ENCODE results near the gene MILR1. TPM values are rescaled to one million over a fixed set of nuclear protein-coding genes. Genes with fewer than 3 reads are reported as not detected.

MILR1 gene
- total and polyA plus RNA-seq, 2 experiments from 2014 or later: 0.39 TPM; not detected in 1

- TF ChIP-seq, protein P1, sequence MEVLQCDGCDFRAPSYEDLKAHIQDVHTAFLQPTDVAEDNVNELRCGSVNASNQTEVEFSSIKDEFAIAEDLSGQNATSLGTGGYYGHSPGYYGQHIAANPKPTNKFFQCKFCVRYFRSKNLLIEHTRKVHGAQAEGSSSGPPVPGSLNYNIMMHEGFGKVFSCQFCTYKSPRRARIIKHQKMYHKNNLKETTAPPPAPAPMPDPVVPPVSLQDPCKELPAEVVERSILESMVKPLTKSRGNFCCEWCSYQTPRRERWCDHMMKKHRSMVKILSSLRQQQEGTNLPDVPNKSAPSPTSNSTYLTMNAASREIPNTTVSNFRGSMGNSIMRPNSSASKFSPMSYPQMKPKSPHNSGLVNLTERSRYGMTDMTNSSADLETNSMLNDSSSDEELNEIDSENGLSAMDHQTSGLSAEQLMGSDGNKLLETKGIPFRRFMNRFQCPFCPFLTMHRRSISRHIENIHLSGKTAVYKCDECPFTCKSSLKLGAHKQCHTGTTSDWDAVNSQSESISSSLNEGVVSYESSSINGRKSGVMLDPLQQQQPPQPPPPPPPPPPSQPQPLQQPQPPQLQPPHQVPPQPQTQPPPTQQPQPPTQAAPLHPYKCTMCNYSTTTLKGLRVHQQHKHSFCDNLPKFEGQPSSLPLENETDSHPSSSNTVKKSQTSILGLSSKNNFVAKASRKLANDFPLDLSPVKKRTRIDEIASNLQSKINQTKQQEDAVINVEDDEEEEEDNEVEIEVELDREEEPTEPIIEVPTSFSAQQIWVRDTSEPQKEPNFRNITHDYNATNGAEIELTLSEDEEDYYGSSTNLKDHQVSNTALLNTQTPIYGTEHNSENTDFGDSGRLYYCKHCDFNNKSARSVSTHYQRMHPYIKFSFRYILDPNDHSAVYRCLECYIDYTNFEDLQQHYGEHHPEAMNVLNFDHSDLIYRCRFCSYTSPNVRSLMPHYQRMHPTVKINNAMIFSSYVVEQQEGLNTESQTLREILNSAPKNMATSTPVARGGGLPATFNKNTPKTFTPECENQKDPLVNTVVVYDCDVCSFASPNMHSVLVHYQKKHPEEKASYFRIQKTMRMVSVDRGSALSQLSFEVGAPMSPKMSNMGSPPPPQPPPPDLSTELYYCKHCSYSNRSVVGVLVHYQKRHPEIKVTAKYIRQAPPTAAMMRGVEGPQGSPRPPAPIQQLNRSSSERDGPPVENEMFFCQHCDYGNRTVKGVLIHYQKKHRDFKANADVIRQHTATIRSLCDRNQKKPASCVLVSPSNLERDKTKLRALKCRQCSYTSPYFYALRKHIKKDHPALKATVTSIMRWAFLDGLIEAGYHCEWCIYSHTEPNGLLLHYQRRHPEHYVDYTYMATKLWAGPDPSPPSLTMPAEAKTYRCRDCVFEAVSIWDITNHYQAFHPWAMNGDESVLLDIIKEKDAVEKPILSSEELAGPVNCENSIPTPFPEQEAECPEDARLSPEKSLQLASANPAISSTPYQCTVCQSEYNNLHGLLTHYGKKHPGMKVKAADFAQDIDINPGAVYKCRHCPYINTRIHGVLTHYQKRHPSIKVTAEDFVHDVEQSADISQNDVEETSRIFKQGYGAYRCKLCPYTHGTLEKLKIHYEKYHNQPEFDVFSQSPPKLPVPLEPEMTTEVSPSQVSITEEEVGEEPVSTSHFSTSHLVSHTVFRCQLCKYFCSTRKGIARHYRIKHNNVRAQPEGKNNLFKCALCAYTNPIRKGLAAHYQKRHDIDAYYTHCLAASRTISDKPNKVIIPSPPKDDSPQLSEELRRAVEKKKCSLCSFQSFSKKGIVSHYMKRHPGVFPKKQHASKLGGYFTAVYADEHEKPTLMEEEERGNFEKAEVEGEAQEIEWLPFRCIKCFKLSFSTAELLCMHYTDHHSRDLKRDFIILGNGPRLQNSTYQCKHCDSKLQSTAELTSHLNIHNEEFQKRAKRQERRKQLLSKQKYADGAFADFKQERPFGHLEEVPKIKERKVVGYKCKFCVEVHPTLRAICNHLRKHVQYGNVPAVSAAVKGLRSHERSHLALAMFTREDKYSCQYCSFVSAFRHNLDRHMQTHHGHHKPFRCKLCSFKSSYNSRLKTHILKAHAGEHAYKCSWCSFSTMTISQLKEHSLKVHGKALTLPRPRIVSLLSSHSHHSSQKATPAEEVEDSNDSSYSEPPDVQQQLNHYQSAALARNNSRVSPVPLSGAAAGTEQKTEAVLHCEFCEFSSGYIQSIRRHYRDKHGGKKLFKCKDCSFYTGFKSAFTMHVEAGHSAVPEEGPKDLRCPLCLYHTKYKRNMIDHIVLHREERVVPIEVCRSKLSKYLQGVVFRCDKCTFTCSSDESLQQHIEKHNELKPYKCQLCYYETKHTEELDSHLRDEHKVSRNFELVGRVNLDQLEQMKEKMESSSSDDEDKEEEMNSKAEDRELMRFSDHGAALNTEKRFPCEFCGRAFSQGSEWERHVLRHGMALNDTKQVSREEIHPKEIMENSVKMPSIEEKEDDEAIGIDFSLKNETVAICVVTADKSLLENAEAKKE (CRISPR knock-in tag; IDR thresholded peaks at IDR 0.05): no peak
- TF ChIP-seq CTCF (conservative IDR thresholded peaks at IDR 0.05; ENCODE audit: low read depth in 2 of 2): no peak
Observed at GRCh38 chr17:64447526-64447925, 1.4 kb upstream of the MILR1 start (continued).

DNA sequence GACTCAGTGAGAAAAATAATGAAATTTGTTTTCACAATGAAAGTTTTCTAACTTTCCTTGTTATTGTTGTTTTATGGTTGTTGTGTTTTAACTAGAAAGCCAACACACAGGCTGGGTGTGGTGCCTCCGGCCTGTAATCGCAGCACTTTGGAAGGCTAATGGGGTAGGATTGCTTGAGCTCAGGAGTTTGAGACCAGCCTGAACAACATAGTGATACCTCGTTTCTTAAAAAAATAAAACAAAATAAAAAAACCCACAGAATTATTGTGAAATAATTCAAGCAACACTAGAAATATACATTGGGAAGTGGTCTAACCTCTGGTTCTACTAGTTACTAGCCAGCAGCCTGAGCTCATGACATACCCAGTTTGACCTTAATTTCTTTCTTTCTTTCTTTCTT lies 630 bp downstream of the MILR1 start:
- Histone ChIP-seq H3K9me2 (ENCODE audit: insufficient read depth) (no peaks in the 10 kb centered on the region), H3K27me3 (ENCODE audit: insufficient read depth) (no peaks in the 10 kb centered on the region), H2AFZ (peak overlapping the region; percentile 19; the same call in 1 of the 2 replicates), H3K4me3 (no peak overlapping the region), H3F3A (replicated peaks; ENCODE audit: low read depth) (no peaks in the 10 kb centered on the region), H3K36me3 (ENCODE audit: insufficient read depth) (no peaks in the 10 kb centered on the region), H3K27ac (ENCODE audit: low read depth) (no peak overlapping the region), H3K79me2 (replicated peaks; ENCODE audit: insufficient read depth) (no peaks in the 10 kb centered on the region), H4K20me1 (replicated peaks; ENCODE audit: insufficient read depth) (no peaks in the 10 kb centered on the region), H3K4me2 (no peak overlapping the region), H3K4me1 (ENCODE audit: insufficient read depth) (no peaks in the 10 kb centered on the region)
- ATAC-seq: no peak
- no peak overlapping the region for H3K27ac Mint-ChIP-seq
- H3K36me3 Mint-ChIP-seq (ENCODE audit: low read depth): no peaks in the 10 kb centered on the region
- peaks cover 2% of the 10 kb centered on the region; the same call in 1 of the 3 replicates for H3K4me1 Mint-ChIP-seq
- no peaks in the 10 kb centered on the region for H3K9me3 Mint-ChIP-seq
- H3K4me3 Mint-ChIP-seq: no peak overlapping the region
- TF ChIP-seq NANOG (IDR thresholded peaks at IDR 0.05; ENCODE audit: borderline replicate concordance) (no peak), EZH2 (IDR thresholded peaks at IDR 0.05; ENCODE audit: low read depth, unreplicated experiment) (no peak), STAT1 (IDR thresholded peaks at IDR 0.05; ENCODE audit: unreplicated experiment) (no peak), ZNF331 (CRISPR knock-in tag; IDR thresholded peaks at IDR 0.05; ENCODE audit: low read depth) (no peak), JUNB (IDR thresholded peaks at IDR 0.05; ENCODE audit: unreplicated experiment) (no peak), POLR2AphosphoS5 (IDR thresholded peaks at IDR 0.05; ENCODE audit: low read depth) (no peak), CREB1 (CRISPR knock-in tag; IDR thresholded peaks at IDR 0.05; ENCODE audit: low read depth) (no peak)
- DNase-seq (ENCODE audit: low spot score): no peak
- peaks cover 2% of the 10 kb centered on the region for H3K27me3 Mint-ChIP-seq (ENCODE audit: insufficient read depth, low read depth, poor library complexity)
